AG04449 (cell line): Measurements from ENCODE around the gene MTHFR.

Experiments used
- CTCF ChIA-PET: fragments of 350-600 bp; formaldehyde crosslinking; extraction: SDS; loops from one replicate; lab custom pipeline; 2021; ENCODE audit warnings: antibody characterized with exemption; lab: Yijun Ruan, JAX
- POLR2A ChIA-PET: fragments of 400-600, 350-600 bp; formaldehyde crosslinking; extraction: SDS; loops from one replicate; lab custom pipeline; 2020; ENCODE audit warnings: antibody characterized with exemption, inconsistent platforms; lab: Yijun Ruan, JAX
- DNase-seq: peaks from one replicate; pipeline ENCODE4 v3.0.0-alpha.2; 2010; ENCODE audit warnings: low read depth, low spot score
- H3K4me3 ChIP-seq: 2 replicates; pipeline ENCODE4 v1.5.1; 2011; ENCODE audit warnings: low read depth, mild to moderate bottlenecking, control low read depth, low read length
- TF ChIP-seq, protein P1 (sequence below): IDR thresholded peaks from one replicate; pipeline ENCODE4 v1.5.1; 2011; ENCODE audit warnings: mild to moderate bottlenecking, moderate library complexity, low read length, control low read depth, inconsistent platforms; ENCODE audit not compliant: insufficient read depth; ENCODE audit errors: missing control alignments

MTHFR gene

GRCh38 chr1:11847667-11848372 is 42.1 kb upstream of the MTHFR start, which contains the start of gene NPPA:
TSS of gene NPPA (minus strand) at chr1:11847783. CDS start at chr1:11847684, 99 bp downstream.
- TF ChIP-seq, protein P1, sequence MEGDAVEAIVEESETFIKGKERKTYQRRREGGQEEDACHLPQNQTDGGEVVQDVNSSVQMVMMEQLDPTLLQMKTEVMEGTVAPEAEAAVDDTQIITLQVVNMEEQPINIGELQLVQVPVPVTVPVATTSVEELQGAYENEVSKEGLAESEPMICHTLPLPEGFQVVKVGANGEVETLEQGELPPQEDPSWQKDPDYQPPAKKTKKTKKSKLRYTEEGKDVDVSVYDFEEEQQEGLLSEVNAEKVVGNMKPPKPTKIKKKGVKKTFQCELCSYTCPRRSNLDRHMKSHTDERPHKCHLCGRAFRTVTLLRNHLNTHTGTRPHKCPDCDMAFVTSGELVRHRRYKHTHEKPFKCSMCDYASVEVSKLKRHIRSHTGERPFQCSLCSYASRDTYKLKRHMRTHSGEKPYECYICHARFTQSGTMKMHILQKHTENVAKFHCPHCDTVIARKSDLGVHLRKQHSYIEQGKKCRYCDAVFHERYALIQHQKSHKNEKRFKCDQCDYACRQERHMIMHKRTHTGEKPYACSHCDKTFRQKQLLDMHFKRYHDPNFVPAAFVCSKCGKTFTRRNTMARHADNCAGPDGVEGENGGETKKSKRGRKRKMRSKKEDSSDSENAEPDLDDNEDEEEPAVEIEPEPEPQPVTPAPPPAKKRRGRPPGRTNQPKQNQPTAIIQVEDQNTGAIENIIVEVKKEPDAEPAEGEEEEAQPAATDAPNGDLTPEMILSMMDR, result no peak
- CTCF ChIA-PET, result interaction anchor here (0.8 to 3.7 kb wide), 3 partner anchors 10 to 811 kb away, joined by 3 to 15 read pairs (median 3); no protein-coding TSS in a partner anchor
- POLR2A ChIA-PET, result interaction anchor here (1.4 kb wide), 1 partner anchor 61 kb away, joined by 5 read pairs; no protein-coding TSS in a partner anchor
- DNase-seq, result no peak
- H3K4me3 ChIP-seq, result no peak within 1 kb of the TSS

DNA sequence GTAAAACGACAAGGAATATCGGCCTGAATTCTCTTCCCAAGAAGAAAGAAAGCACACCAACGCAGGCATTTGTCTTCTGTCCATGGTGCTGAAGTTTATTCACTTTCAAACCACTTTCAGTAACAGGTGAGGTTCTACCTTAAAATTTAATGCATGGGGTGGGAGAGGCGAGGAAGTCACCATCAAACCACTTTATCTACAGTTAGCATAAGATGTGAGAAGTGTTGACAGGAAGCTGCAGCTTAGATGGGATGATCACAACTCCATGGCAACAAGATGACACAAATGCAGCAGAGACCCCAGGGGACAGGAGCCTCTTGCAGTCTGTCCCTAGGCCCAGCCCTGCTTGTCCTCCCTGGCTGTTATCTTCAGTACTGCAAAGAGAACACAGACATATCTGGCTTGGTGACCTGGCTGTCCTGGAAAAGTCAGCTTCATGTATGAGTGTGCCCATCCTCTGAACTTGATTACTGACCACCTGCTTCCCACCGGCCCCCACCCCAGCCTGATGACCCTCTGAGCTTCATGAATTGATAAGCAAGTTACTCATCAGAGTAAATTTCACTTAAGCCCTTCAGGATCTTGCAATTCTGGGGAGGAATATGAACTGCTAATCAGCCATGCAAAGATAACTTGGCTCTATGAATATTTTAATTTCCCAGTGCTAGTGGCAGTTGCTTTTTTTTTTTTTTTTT is 40.0 kb upstream of the MTHFR start:
- POLR2A ChIA-PET, result interaction anchor here (1.3 kb wide), 1 partner anchor 64 kb away, joined by 6 read pairs; no protein-coding TSS in a partner anchor
- DNase-seq, result no peak
- CTCF ChIA-PET, result no interaction called here
- H3K4me3 ChIP-seq, result no peak overlapping the region
- TF ChIP-seq, protein P1, result no peak

DNA sequence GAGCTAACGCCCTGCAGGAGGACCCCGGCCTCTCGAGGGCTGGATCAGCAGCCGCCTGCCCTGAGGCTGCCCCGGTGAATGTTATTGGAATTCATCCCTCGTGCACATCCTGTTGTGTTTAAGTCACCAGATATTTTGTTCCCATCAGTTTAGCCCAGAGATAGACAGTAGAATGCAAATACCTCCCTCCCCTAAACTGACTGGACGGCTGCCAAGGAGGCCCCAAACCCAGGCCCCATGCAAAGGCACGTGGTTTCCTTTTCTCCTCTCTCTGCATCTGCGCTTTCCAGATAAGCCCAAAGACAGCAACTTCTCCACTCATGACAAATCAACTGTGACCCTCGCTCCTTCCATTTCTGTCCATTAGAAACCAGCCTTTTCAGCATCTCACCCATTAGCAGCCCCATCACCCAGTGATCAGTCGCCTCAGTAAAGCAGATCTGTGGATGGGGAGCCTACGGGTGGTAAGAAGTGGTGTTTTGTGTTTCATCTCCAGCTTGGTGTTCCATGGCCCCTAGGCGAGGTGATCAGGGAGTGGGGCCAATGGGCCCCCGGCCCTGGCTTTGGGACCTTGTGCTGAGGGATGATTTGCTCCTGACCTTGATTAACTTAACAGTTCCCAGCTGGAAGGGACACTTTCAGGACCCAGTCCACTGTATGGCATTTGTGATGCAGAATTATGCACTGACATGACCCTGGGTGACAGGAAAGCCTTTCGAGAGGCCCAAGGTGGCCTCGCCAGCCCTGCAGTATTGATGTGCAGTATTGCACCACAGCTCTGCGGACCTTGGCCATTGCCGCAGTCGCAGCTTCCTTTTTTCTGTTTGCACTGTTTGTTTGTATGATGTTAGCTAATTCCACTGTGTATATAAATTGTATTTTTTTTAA is 36.6 kb upstream of the MTHFR start:
- ChIA-PET POLR2A (no interaction called here), CTCF (interaction anchor here (1.5 to 8.9 kb wide), 4 partner anchors 8 to 50 kb away, joined by 3 to 86 read pairs (median 28); no protein-coding TSS in a partner anchor)
- no peak overlapping the region for H3K4me3 ChIP-seq
- TF ChIP-seq, protein P1, result no peak
- DNase-seq, result no peak

DNA sequence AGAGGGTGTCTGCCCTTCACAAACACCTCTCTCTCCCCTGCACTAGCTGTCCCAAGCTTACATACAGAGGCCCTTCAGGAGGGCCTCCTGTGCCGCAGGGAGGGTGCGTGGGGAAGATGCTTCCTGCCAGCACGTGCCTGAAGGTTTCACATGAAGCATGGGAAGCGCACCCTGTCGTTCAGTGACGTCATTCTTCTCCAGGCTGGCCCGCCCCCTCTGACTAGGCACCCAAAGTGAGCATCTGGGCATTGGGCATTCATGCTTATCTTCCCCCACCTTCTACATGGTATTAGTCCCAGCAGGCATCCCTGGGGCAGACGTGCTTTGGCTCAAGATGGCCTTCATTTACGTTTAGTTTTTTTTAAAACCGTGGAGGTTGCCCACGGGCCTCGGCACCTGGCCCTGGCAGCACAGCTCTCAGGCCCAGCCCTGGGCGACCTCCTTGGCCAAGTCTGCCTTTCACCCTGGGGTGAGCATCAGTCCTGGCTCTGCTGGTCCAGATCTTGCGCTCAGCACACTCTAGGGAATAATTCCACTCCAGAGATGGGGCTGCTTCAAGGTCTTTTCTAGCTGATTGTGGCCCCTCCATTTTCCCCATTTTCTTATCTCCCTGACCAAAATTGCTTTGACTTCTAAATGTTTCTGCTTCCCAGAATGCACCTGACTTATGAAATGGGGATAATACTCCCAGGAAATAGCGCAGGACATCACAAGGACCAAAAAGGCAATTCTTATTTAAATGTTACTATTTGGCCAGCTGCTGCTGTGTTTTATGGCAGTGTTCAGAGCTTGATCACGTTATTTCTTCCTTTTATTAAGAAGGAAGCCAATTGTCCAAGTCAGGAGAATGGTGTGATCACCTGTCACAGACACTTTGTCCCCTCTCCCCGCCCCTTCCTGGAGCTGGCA is 35.7 kb upstream of the MTHFR start:
- DNase-seq, result no peak
- CTCF ChIA-PET, result interaction anchor here (1.1 to 8.9 kb wide), 9 partner anchors 7 to 125 kb away, joined by 3 to 86 read pairs (median 5); no protein-coding TSS in a partner anchor
- POLR2A ChIA-PET, result interaction anchor here (0.8 kb wide), 1 partner anchor 67 kb away, joined by 3 read pairs; no protein-coding TSS in a partner anchor
- TF ChIP-seq, protein P1, result no peak
- H3K4me3 ChIP-seq, result no peak overlapping the region
